OCI-M1 (cell line): Measurements from ENCODE around the gene GRM1.
A peak's percentile ranks its signal among the peaks of the same experiment; 100 is the strongest.
"Not testable (repeated sequence)": the region's sequence is repeated elsewhere in the genome, so short reads cannot be mapped to it uniquely, and the experiment has no call there.

Source experiments
- DNase-seq: peaks from one replicate; lab custom pipeline; 2025; lab: John Stamatoyannopoulos, UW

The GRM1 gene

GRCh38 chr6:146191166-146191565, 162.3 kb downstream of the GRM1 start:
- no peak for DNase-seq

- no peak for DNase-seq
Observed at GRCh38 chr6:146191612-146192011, 162.8 kb downstream of the GRM1 start.

GRCh38 chr6:146194434-146194833, 165.6 kb downstream of the GRM1 start:
- no peak for DNase-seq

GRCh38 chr6:146200176-146200575, 171.3 kb downstream of the GRM1 start:
- DNase-seq = no peak

GRCh38 chr6:146202570-146202969, 173.7 kb downstream of the GRM1 start:
- no peak for DNase-seq

GRCh38 chr6:146209942-146210341, 181.1 kb downstream of the GRM1 start:
- no peak for DNase-seq

- no peak for DNase-seq
Observed at GRCh38 chr6:146210406-146211083, 181.7 kb downstream of the GRM1 start.

- DNase-seq = peak; percentile 70
Observed at GRCh38 chr6:146211646-146212045, 182.8 kb downstream of the GRM1 start.

- no peak for DNase-seq
Observed at GRCh38 chr6:146212781-146213180, 183.9 kb downstream of the GRM1 start.

- DNase-seq = no peak
Observed at GRCh38 chr6:146219101-146219500, 190.2 kb downstream of the GRM1 start.

- DNase-seq = peak; percentile 41
Observed at GRCh38 chr6:146224449-146224848, 195.6 kb downstream of the GRM1 start.

GRCh38 chr6:146224988-146225387, 196.1 kb downstream of the GRM1 start:
- DNase-seq = peak; percentile 41

- no peak for DNase-seq
Observed at GRCh38 chr6:146240322-146240721, 211.5 kb downstream of the GRM1 start.

GRCh38 chr6:146240807-146241206, 211.9 kb downstream of the GRM1 start:
- DNase-seq = no peak

GRCh38 chr6:146243646-146244045, 214.8 kb downstream of the GRM1 start:
- DNase-seq = not testable (repeated sequence)

GRCh38 chr6:146244630-146245143, 215.8 kb downstream of the GRM1 start:
- DNase-seq = no peak

GRCh38 chr6:146246028-146246427, 217.2 kb downstream of the GRM1 start:
- DNase-seq = no peak

- no peak for DNase-seq
Observed at GRCh38 chr6:146253691-146254090, 224.8 kb downstream of the GRM1 start.

- no peak for DNase-seq
Observed at GRCh38 chr6:146258206-146258605, 229.3 kb downstream of the GRM1 start.

GRCh38 chr6:146260886-146261285, 232.0 kb downstream of the GRM1 start:
- no peak for DNase-seq

GRCh38 chr6:146265056-146265455, 236.2 kb downstream of the GRM1 start:
- DNase-seq = no peak

GRCh38 chr6:146267447-146267846, 238.6 kb downstream of the GRM1 start:
- DNase-seq = no peak

GRCh38 chr6:146267946-146268345, 239.1 kb downstream of the GRM1 start:
- DNase-seq = no peak

GRCh38 chr6:146269482-146269881, 240.6 kb downstream of the GRM1 start:
- no peak for DNase-seq
